ENCODE results near the gene RGS6.

The RGS6 gene

DNA sequence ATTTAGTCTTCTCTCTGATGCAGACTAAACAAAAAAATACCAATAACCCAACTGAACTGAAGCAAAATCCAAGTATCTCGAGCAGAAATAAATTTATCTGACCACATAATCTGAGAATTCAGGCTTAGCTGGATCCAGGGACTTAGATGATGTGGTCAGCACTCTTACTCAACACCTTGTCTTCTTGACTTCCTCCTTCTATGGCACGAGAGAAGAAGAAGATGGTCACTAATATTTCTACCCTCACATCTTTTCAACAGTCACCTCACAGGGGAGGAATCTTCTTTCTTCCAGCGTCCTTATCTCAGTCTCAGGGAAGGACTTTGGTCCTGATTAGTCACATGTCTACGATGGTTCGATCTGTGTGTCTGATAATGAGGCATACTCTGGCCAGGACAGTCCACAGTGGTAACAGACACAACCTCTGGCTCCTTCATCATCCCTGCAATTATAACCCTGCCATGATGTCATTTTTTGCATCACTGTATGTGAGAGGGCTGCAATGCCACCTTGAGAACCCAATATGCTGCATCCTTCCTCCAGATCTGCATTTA lies 15.8 kb downstream of the RGS6 start:
- no peak for DNase-seq (ENCODE audit: low read depth)

DNA sequence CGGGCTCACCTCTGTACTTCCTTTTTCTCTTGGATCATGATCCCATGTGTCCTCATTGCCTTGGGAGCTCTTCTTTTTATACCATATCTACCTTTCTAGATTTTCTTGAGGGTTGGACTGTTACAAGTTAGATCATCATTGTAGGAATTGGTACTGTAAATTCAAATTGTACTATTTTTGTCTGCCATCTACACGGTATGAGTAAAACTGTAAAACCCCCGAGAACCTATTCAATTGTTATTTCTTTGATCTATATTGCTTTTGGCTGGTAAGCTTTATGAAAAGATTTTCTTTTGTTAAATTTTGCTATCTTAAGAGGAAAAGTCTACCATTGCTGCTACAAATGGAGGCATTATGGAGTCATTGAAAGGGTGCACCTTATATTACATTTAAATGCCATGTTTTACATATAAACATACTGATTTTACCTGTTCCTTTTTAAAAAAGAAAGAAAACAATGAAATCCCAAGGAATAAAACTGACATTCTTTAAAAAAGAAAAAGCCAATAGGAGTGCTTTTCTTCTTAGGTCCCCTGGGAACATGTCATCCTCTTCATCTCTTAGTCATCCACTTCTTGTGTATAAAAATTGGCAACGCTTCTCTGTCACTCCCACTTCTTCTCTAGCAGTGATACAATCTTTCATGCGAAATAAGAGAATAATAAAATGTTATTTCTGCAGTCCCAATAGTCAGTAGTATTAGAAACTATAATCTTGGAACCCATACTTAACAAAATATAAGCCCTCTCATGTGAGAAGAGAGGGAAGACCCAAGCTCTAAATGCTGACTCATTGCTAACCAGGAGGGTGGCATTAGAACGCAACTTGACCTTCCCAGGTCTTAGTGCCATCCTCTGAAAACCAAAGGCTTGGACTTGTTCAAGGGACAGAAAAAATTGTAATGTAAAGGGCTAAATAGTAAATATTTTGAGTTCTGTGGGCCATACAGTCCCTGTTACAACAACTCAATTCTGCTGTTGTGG lies 20.4 kb downstream of the RGS6 start:
- DNase-seq (ENCODE audit: low read depth): no peak

DNA sequence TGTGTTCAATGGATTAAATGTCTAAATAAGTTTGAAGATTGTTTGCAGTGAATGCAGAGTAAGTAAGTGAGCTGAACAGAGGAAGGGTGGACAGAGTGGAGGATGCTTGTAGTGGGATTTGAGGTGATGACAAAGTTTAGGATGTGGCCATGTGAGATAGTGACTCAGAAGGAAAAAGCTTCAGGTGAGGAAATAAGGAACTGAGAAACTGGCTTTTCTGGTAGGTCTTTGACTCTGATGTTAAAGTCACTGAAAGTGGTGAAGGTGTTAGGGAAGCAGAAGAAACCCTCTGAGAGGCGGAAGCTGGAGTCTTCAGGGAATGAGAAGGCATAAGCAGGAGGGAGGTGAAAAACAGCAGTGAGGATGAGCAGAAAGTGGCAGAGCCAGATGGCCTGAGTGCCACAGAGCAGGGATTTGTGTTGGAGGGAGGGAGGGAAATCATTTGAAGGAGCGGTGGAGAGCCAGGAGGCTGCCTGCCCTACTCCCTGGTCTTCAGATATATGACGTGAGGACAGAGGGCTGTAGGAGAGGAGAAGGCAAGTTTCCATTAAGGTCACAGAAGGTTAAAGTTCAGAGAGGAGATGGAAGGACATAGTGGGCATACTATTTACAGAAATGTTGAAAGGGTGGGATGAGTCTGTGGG lies 24.8 kb downstream of the RGS6 start:
- DNase-seq (ENCODE audit: low read depth): no peak

DNA sequence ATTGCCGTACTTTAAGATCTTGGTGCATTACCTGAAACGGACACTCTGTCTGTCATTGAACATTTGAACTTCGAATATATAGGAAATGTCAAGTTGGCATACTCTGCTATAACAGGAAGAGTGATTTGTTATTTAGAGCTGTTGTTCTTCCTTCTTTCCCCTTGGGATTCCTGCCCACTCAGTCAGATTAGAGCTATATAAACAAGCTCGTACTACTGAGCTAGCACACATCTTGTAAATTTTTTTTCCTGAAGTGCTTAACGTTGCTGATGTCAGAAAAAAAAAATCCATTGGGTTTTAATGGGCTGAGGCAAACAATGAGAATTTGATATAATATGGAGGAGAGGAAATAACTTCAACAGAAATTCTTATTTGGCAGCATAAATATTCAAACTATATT lies 26.8 kb downstream of the RGS6 start:
- DNase-seq (ENCODE audit: low read depth): no peak

DNA sequence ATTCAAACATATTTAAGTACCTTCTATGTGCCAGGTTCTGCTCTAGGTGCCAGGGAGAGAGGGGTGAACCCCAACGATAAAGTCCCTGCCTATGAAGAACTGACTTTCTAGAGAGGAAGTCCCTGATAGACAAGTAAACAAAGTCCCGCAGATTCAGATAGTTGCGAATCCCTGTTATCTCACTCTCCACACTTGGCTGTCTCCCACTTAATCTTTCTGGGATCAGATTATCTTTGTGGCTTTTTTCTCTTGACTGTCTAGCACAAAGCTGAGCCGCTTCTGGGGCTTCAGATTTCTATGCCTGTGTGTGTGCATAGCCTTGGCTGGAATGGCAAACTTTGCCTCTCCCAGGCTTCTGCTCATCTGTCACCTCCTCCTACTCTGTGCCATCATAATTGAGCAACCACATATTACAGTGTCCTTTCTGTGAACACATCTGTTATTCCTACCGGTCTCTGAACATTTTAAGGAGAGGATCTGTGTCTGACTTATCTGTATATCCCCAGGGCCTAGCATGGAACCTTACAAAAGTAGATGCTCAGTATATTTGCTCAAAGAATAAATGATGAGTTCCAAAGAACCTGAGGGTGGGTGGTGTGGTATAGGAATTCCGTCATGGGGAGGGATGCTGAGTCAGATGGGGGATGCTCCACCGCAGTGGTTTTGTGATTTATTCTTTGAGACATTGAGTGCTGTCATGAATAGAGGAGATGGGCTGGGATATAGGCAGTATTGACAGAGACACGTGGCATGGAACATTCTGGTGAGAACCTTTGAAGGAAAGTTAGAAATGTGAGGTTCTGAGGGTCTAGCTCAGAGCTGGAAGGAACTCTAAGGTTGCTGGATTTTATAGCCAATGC lies 28.5 kb downstream of the RGS6 start:
- DNase-seq (ENCODE audit: low read depth): no peak

DNA sequence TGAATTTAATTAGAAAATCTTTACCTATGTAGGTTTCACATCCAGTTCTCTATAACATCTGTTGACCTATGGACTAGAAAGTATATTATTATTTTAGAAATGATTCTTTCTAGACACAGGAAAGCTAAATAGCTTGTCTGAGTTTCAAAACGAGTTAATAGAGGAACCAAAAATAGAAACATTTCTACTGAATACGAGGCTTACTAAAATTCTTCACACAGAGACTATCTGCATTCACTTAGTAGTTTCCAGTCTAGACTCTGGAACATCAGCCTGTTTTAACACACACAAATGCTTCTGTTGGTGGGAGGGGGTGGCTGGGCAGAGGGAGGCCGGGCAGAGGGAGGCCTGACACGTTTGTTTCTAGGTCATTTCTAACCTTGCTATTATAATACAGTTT lies 29.7 kb downstream of the RGS6 start:
- no peak for DNase-seq (ENCODE audit: low read depth)

DNA sequence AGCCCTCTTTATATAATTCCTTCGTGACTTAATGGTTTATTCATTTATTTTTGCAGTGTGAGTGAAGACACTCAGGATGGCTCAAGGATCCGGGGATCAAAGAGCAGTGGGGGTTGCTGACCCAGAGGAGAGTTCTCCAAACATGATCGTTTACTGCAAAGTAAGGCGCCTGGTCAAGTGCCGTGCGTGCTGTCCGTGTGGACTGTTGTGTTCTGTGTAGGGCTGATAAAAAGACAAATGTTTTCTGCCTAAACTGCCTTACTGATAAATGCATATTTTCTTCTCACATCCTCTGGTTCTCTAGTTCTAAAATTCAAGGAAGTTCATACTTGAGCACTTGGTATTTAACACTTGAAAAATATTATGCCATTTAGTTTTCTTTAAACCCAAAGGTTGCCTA lies 32.5 kb downstream of the RGS6 start:
- no peak for DNase-seq (ENCODE audit: low read depth)

DNA sequence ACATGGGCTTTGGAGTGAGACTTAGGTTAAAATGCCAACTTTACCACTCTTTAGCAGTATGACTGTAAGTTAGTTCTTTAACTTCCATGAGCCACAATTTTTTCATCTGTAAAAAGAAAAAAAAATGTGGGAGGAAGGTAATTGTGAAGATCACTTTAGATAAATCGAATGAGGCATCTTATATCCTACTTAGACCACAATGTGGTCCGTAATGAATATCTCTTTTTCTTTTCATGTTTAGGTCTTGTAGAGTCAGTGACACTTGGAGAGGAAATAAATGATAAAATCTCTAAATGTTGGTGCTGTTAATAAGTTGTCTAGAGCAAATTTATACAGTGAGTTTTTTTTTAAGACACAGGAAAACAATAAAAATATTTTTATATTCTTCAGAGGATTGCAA lies 34.3 kb downstream of the RGS6 start:
- DNase-seq (ENCODE audit: low read depth): no peak

DNA sequence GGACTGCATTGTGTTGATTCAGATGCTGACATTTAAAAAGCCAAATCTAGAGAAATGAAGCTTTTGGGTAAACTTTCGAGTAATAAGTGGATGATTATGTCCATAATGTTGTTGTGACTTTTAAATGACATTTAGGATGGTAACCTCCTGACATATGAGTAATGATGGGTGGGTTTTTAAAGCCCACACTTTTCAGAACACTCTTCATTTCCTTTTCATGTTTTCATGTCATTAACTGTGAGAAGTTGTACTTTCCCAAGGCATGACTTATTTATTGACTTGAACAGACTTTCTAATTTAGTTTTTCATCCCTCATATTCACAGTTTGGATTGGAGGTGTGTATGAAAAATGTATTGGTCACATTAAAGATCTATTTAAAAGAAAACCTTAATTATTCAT lies 35.5 kb downstream of the RGS6 start:
- no peak for DNase-seq (ENCODE audit: low read depth)

DNA sequence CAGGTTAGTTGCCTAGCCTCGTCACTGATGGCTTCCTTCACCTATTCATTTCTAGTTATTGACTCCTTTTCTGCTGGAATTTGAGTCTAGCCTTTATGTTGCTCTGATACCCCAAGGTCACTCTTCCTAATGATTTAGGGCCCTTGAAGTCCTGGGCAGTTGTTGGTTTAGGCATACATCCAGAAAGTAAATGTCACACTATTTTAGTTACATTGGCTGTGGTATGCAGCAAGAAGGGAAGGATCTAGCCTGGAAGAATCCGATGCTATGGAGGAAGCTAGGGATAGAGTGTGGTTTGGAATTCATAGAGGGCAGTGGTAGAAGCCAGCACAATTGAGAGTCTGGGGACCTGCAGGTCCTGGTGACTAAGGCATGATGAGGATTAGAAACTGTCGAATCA lies 38.0 kb downstream of the RGS6 start:
- DNase-seq (ENCODE audit: low read depth): no peak

DNA sequence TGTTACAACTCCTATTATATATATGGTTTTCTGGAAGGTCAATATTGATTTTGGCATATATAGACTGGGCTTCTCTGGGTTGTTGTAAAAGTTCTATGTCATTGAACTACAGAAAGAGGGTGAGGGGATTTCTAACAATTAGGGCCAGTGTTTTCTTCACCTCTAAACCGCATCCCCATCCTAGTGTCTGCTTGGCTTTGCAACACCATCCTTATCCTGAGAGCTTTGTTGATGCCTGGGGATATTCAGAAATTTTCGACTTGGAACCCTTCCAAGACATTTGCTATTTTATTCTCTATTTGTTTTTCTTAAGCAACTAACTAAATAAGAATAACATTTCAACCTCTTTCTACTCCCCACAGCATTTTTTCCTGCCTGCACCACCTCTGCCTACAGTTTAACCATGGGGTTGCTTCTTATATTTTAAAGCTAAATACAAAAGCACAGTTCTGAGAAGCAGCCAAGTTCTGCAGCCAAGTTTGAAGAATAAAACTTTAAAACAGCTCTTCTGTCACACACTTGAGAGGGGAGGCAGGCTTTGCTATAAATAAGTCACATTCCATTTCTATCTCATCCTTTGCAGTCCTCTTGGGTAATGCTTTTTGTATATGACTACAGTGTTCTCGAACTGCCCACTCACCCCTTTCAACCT lies 53.4 kb downstream of the RGS6 start:
- DNase-seq (ENCODE audit: low read depth): no peak

DNA sequence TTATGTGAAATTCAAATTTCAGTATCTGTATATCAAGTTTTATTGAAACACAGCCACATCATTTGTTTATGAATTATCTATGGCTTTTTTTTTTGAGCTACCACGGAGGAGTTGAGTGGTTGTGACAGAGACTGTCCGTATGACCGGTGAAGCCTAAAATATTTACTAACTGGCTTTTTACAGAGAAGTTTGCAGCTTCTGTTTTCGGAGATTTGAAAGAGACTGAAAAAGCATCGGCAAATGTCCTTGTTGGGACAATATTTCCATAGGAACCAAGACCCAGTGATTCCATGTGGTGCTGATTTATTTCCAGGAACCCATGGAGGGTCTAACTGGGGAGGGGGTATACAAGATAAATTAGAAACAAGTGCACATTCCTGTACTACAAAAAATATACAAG lies 56.2 kb downstream of the RGS6 start:
- DNase-seq (ENCODE audit: low read depth): no peak

DNA sequence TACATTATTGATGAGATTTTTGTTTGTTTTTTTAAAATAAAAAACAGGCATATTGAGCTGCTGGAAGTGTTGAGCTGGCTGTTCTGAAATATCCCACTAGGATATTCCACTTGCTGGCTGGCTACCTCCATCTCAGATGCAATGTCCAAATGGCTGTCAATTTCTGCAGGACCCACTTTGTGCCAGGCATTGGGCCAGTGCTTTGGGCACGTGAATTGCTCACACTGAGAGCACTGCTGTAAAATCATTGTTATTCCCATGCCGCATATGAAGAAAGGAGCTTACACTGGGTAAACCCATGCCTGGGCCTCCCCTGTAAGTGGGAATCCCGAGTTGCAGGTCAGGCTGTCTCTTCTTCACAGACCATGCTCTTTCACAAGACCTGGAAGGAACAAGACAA lies 56.7 kb downstream of the RGS6 start:
- no peak for DNase-seq (ENCODE audit: low read depth)

DNA sequence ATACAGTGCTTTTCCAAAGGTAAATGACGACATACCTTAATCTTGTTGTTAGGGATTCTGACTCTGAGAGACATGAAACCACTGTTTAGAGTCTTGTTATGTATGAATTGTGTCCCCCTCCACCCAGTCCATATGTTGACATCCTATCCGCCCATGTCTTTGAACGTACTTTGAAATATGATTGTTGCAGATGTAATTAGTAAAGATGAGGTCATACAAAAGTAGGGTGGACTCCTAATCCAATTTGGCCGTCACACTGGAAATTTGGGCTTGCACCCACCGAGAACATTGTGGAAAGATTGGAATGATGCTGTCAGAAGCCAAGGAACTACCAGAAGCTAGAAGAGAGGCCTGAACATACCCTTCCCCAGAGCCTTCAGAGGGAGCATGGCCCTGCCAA lies 62.2 kb downstream of the RGS6 start:
- DNase-seq (ENCODE audit: low read depth): no peak

DNA sequence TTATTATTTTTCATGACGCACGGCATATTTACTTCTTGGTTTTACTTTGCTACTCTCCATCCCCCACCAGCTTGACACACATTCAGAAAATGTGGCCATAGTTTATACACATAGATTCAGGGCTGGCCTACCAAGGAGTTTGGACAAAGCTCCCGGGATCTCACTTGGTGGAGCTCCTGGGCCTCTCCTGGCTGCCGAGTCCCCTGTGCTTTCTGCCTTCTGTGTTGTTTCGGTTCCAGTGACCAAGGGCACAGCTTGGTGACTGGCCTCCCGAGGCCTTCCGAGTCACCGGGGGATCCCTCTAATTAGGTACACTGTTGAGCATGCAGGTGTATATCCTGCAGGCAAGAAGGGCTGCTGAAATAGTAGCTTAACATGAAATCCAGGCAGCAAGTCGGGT lies 63.5 kb downstream of the RGS6 start:
- no peak for DNase-seq (ENCODE audit: low read depth)

DNA sequence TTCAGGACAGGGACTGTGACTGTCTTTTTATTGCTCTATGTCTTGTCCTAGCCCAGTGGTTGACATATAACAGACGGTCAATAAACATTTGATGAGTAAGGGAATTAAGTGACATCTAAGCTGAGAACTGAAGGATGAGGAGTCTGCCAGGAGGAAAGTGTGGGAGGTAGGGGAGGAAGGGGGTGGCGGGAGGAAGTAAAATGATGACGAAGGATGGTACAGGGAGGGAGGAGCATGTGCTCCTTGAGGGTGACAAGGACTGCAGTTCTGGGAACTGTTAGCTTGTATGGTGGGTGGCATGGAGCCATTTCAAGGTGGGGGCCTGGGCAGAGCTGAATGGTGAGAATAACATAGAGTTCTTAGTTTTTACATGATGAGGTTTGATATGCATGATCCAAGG lies 64.4 kb downstream of the RGS6 start:
- DNase-seq (ENCODE audit: low read depth): no peak

DNA sequence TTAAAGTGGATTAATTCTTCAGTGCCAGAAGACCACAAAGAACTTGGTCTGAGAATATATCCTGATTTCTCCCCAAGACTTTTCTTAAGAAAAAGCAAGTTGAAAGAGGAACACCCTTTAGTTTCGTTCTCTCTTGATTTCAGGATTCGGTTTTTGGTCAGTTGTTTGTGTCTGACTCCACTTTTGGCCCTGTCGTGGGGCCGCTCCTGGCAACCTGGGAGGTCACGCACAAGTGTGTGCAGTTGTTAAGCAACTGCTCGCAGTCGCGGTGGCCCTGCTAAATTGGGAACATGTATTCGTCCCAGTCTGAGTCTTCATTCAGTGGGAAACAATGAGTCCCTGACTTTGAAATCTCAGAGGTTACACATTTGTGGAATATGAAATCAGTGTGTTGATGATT lies 68.7 kb downstream of the RGS6 start:
- no peak for DNase-seq (ENCODE audit: low read depth)

DNA sequence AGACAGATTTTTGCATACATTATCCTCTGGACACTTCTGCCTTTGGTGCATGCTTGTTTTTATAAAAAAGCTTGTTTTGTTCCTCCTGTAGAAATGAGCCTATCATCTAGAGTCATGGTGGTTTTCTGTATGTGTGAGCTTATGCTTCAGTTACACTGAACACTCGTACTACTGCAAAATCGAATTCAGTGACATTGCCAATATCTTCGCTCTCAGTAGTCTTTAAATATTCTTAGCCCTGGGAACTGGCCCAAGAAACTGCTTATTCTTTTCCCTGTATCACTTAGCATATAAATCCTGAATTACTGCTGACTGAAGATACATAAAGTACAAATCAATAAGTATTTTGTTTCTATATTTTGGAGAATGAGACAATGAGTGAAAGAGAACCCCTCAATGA lies 70.5 kb downstream of the RGS6 start:
- no peak for DNase-seq (ENCODE audit: low read depth)

DNA sequence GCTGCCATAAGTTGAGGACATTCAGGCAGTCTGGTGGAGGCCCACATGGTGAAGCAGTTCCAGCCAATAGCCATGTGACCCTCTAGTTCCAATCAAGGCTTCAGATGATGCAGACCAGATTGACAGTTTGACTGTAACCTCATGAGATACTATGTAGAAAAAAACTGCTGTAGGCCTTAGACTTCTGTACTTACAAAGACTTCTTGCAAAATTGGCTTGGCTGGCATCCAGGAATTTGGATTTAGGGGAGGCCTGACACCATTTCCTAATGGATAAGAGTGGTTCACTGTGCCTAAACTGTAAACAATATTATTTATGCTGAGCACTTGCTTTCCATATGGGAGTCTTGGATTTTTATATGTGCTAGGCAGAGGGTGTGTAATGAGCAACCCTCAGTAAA lies 76.4 kb downstream of the RGS6 start:
- DNase-seq (ENCODE audit: low read depth): no peak

DNA sequence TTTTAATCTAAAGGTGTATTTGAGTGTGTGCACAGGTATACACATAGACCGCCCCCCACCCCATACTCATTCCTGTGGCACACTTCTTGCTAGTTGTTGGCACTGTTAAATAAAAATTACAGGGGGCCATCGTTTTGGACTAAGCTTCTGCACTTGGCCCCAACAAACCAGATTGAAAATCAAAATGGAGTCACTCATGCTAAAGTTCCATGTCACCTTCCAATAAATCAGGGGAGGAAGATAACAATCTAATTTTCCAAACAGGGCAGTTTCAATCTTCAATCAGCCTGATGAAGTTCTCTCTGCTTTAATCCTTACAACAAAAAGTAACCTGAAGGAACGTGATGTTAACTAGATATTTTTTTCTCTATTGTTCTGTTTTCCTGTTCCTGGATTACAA lies 78.2 kb downstream of the RGS6 start:
- DNase-seq (ENCODE audit: low read depth): no peak

DNA sequence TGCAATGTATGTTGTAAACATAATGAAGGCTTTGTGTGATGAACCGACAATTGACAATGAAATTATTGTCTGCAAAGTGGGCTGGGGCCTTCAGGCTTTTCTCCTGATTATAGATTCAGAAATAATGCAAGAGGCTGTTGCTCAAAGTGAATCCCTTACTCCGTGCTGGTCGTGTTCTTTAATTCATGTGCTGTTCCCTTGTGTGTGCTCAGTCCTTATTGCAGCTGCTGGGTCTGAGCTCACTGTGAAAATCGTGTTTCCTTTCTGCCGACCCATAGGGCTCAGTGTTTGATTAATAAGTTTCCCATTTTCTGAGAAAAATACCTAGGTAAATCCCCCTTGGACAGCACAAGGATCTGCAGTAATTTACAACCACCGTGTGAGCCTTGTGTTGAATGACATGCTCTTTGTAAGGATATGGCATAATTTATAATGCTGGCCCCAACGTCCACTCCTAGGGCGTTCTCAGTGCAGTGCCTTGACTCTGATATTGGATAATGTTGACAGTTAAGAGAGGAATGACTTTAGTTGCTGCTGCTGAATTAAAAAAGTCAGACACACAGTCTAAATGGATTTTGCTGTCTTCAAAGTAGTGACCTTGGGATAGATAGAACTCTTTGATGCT lies 81.6 kb downstream of the RGS6 start:
- no peak for DNase-seq (ENCODE audit: low read depth)
